GM23338 (cell line): ENCODE results near the gene OR52I2. TPM values are rescaled to one million over a fixed set of nuclear protein-coding genes. Genes with fewer than 3 reads are reported as not detected.

Source experiments
- ATAC-seq: fragments of 200-7000 bp; cut with Tn5 transposase; 3 replicates; pipeline ENCODE4 v1.9.1; 2020
- DNase-seq: peaks from one replicate; pipeline ENCODE4 v3.0.0-alpha.2; 2015; ENCODE audit warnings: low spot score
- H2AFZ ChIP-seq: fragments of 200-600 bp; sonication (generic); 2 replicates; pipeline ENCODE4 v1.8.0; 2016; ENCODE audit warnings: antibody characterized with exemption, mild to moderate bottlenecking, moderate library complexity
- H3F3A ChIP-seq: fragments of 200-600 bp; sonication (generic); replicated peaks from 2 replicates; pipeline ENCODE4 v1.8.0; 2017; ENCODE audit warnings: antibody characterized with exemption, mixed run types, low read depth
- H3K27ac ChIP-seq: fragments of 200-600 bp; sonication (generic); 2 replicates; pipeline ENCODE4 v1.6.1; 2016; ENCODE audit warnings: low read depth
- H3K27me3 ChIP-seq: fragments of 200-600 bp; sonication (generic); 2 replicates; pipeline ENCODE4 v1.8.0; 2016; ENCODE audit warnings: mild to moderate bottlenecking, mixed run types, moderate library complexity; ENCODE audit not compliant: insufficient read depth
- H3K36me3 ChIP-seq: fragments of 200-600 bp; sonication (generic); 2 replicates; pipeline ENCODE4 v1.8.0; 2016; ENCODE audit warnings: mild to moderate bottlenecking; ENCODE audit not compliant: insufficient read depth
- H3K4me1 ChIP-seq: fragments of 200-600 bp; sonication (generic); 2 replicates; pipeline ENCODE4 v1.8.0; 2016; ENCODE audit warnings: mild to moderate bottlenecking, moderate library complexity; ENCODE audit not compliant: insufficient read depth
- H3K4me2 ChIP-seq: fragments of 200-600 bp; sonication (generic); 2 replicates; pipeline ENCODE4 v1.7.1; 2017; ENCODE audit warnings: mixed run types
- H3K4me3 ChIP-seq: fragments of 200-600 bp; sonication (generic); 2 replicates; pipeline ENCODE4 v1.6.1; 2016; ENCODE audit warnings: mixed run types
- H3K79me2 ChIP-seq: fragments of 200-600 bp; sonication (generic); replicated peaks from 2 replicates; pipeline ENCODE4 v1.8.0; 2017; ENCODE audit warnings: mild to moderate bottlenecking; ENCODE audit not compliant: insufficient read depth
- H3K9me2 ChIP-seq: fragments of 200-600 bp; sonication (generic); 2 replicates; pipeline ENCODE4 v1.8.0; 2017; ENCODE audit not compliant: insufficient read depth
- H4K20me1 ChIP-seq: fragments of 200-600 bp; sonication (generic); replicated peaks from 2 replicates; pipeline ENCODE4 v1.8.0; 2017; ENCODE audit warnings: mild to moderate bottlenecking; ENCODE audit not compliant: insufficient read depth
- H3K27ac Mint-ChIP-seq: 2 replicates; pipeline ENCODE4 v1.8.0; 2020; ENCODE audit warnings: inconsistent platforms, mild to moderate bottlenecking, moderate library complexity, mixed read lengths
- H3K27me3 Mint-ChIP-seq: 3 replicates; pipeline ENCODE4 v1.8.0; 2022; ENCODE audit warnings: low read depth, mild to moderate bottlenecking, moderate library complexity, mixed read lengths, inconsistent platforms; ENCODE audit not compliant: insufficient read depth, poor library complexity
- H3K36me3 Mint-ChIP-seq: 3 replicates; pipeline ENCODE4 v1.8.0; 2021; ENCODE audit warnings: low read depth, mild to moderate bottlenecking, inconsistent platforms, moderate library complexity, mixed read lengths
- H3K4me1 Mint-ChIP-seq: 3 replicates; pipeline ENCODE4 v1.8.0; 2020; ENCODE audit warnings: mild to moderate bottlenecking, inconsistent platforms, mixed read lengths
- H3K4me3 Mint-ChIP-seq: 3 replicates; pipeline ENCODE4 v1.8.0; 2021; ENCODE audit warnings: moderate library complexity, mild to moderate bottlenecking, inconsistent platforms, mixed read lengths
- H3K9me3 Mint-ChIP-seq: 3 replicates; pipeline ENCODE4 v1.8.0; 2020; ENCODE audit warnings: moderate library complexity, mild to moderate bottlenecking, inconsistent platforms, mixed read lengths
- CREB1 ChIP-seq: fragments of 250-450 bp; sonication (Bioruptor Pico); IDR thresholded peaks from 2 replicates; pipeline ENCODE4 v1.5.0; 2020; ENCODE audit warnings: low read depth, mild to moderate bottlenecking, moderate library complexity
- CTCF ChIP-seq, 2 experiments: fragments of 200-600 bp in 1 of 2; sonication (generic) in 1 of 2; conservative IDR thresholded peaks; 2 replicates each; pipeline versions ENCODE4 v1.5.1 to v1.6.1; 2016 to 2017; ENCODE audit warnings: antibody characterized with exemption in 2 of 2, low read depth in 2 of 2, mild to moderate bottlenecking in 2 of 2, moderate library complexity in 1 of 2
- ETS1 ChIP-seq: IDR thresholded peaks from 2 replicates; pipeline ENCODE4 v1.6.1; 2016; ENCODE audit warnings: antibody characterized with exemption
- EZH2phosphoT487 ChIP-seq: fragments of 200-600 bp; sonication (generic); IDR thresholded peaks from one replicate; pipeline ENCODE4 v1.8.1; 2018; ENCODE audit warnings: antibody characterized with exemption; ENCODE audit not compliant: unreplicated experiment
- STAT1 ChIP-seq: IDR thresholded peaks from one replicate; pipeline ENCODE4 v1.6.1; 2016; ENCODE audit warnings: antibody characterized with exemption; ENCODE audit not compliant: unreplicated experiment
- ZNF331 ChIP-seq: fragments of 250-450 bp; sonication (Bioruptor Pico); IDR thresholded peaks from 2 replicates; pipeline ENCODE4 v1.5.0; 2020; ENCODE audit warnings: low read depth, mild to moderate bottlenecking, moderate library complexity
- polyA plus RNA-seq: library from polyadenylated mRNA; unstranded; fragments of >200 nt; fragmentation: Nextera tagmentation; extraction: Ambion mirVana; gene quantifications from 2 replicates; pipeline ENCODE4 v1.2.1, GENCODE V29; 2016
- total RNA-seq: library from RNA; depleted of rRNA; stranded (reverse); fragments of >200 nt; shearing (Covaris generic); gene quantifications from 2 replicates; pipeline ENCODE4 v1.2.3, GENCODE V29; 2014
- TF ChIP-seq, protein P1 (sequence below): fragments of 250-450 bp; sonication (Bioruptor Pico); IDR thresholded peaks from 2 replicates; pipeline ENCODE4 v1.5.0; 2020; ENCODE audit warnings: mild to moderate bottlenecking, moderate library complexity

OR52I2 gene
- total and polyA plus RNA-seq, 2 experiments from 2014 or later: 0.03 TPM; not detected in 1

DNA sequence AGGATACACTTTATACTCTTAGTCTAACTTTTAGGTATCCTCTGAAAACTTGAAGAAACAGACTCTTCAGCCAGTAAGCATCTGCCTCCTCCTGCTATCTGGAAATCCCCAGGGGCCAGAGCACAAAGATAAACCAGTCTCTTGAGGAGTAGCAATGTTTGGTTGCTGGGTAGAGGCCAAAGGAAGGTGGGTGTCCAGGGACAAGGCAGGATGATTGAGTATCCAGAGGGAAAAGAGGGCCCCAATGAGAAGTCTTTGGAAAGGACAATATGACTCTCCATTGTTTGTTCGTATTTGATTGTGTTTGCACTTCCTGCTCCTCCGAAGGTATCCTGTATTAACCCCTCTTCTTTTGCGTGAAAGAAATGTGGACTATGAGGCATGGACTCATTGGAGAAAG is 7.5 kb downstream of the OR52I2 start:
- H3K9me2 ChIP-seq: peaks cover 5% of the 10 kb centered on the region; the same call in 1 of the 2 replicates
- H3K79me2 ChIP-seq: no peaks in the 10 kb centered on the region
- H3K4me1 ChIP-seq: no peaks in the 10 kb centered on the region
- H3K4me3 ChIP-seq: no peak overlapping the region
- Mint-ChIP-seq H3K9me3 (no peaks in the 10 kb centered on the region), H3K4me1 (no peaks in the 10 kb centered on the region), H3K27ac (no peak overlapping the region), H3K4me3 (no peak overlapping the region), H3K27me3 (peaks cover 4% of the 10 kb centered on the region), H3K36me3 (no peaks in the 10 kb centered on the region)
- no peaks in the 10 kb centered on the region; the same call in 1 of the 2 replicates for H4K20me1 ChIP-seq
- no peak overlapping the region for H2AFZ ChIP-seq
- no peak overlapping the region for H3K27ac ChIP-seq
- H3F3A ChIP-seq: no peaks in the 10 kb centered on the region
- H3K36me3 ChIP-seq: no peaks in the 10 kb centered on the region
- H3K27me3 ChIP-seq: no peaks in the 10 kb centered on the region
- no peak for TF ChIP-seq ETS1
- no peak for TF ChIP-seq ZNF331 (CRISPR knock-in tag)
- no peak for TF ChIP-seq CTCF (conservative IDR thresholded peaks at IDR 0.05; ENCODE audit: low read depth in 2 of 2)
- TF ChIP-seq, protein P1, sequence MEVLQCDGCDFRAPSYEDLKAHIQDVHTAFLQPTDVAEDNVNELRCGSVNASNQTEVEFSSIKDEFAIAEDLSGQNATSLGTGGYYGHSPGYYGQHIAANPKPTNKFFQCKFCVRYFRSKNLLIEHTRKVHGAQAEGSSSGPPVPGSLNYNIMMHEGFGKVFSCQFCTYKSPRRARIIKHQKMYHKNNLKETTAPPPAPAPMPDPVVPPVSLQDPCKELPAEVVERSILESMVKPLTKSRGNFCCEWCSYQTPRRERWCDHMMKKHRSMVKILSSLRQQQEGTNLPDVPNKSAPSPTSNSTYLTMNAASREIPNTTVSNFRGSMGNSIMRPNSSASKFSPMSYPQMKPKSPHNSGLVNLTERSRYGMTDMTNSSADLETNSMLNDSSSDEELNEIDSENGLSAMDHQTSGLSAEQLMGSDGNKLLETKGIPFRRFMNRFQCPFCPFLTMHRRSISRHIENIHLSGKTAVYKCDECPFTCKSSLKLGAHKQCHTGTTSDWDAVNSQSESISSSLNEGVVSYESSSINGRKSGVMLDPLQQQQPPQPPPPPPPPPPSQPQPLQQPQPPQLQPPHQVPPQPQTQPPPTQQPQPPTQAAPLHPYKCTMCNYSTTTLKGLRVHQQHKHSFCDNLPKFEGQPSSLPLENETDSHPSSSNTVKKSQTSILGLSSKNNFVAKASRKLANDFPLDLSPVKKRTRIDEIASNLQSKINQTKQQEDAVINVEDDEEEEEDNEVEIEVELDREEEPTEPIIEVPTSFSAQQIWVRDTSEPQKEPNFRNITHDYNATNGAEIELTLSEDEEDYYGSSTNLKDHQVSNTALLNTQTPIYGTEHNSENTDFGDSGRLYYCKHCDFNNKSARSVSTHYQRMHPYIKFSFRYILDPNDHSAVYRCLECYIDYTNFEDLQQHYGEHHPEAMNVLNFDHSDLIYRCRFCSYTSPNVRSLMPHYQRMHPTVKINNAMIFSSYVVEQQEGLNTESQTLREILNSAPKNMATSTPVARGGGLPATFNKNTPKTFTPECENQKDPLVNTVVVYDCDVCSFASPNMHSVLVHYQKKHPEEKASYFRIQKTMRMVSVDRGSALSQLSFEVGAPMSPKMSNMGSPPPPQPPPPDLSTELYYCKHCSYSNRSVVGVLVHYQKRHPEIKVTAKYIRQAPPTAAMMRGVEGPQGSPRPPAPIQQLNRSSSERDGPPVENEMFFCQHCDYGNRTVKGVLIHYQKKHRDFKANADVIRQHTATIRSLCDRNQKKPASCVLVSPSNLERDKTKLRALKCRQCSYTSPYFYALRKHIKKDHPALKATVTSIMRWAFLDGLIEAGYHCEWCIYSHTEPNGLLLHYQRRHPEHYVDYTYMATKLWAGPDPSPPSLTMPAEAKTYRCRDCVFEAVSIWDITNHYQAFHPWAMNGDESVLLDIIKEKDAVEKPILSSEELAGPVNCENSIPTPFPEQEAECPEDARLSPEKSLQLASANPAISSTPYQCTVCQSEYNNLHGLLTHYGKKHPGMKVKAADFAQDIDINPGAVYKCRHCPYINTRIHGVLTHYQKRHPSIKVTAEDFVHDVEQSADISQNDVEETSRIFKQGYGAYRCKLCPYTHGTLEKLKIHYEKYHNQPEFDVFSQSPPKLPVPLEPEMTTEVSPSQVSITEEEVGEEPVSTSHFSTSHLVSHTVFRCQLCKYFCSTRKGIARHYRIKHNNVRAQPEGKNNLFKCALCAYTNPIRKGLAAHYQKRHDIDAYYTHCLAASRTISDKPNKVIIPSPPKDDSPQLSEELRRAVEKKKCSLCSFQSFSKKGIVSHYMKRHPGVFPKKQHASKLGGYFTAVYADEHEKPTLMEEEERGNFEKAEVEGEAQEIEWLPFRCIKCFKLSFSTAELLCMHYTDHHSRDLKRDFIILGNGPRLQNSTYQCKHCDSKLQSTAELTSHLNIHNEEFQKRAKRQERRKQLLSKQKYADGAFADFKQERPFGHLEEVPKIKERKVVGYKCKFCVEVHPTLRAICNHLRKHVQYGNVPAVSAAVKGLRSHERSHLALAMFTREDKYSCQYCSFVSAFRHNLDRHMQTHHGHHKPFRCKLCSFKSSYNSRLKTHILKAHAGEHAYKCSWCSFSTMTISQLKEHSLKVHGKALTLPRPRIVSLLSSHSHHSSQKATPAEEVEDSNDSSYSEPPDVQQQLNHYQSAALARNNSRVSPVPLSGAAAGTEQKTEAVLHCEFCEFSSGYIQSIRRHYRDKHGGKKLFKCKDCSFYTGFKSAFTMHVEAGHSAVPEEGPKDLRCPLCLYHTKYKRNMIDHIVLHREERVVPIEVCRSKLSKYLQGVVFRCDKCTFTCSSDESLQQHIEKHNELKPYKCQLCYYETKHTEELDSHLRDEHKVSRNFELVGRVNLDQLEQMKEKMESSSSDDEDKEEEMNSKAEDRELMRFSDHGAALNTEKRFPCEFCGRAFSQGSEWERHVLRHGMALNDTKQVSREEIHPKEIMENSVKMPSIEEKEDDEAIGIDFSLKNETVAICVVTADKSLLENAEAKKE (CRISPR knock-in tag): no peak
- TF ChIP-seq STAT1: no peak
- TF ChIP-seq CREB1 (CRISPR knock-in tag): no peak
- TF ChIP-seq EZH2phosphoT487: no peak
- DNase-seq: no peak
- no peak for ATAC-seq
- no peak overlapping the region for H3K4me2 ChIP-seq
